K562 (cell line): ENCODE results near the gene RAB5B. TPM values are rescaled to one million over a fixed set of nuclear protein-coding genes. Genes with fewer than 3 reads are reported as not detected.

ENCODE experiments used
- AFF1 ChIP-seq, 2 experiments: fragments of 450-650 bp; IDR thresholded peaks; 2 replicates each; pipeline ENCODE4 v1.6.1; 2018; ENCODE audit warnings: mild to moderate bottlenecking in 2 of 2, low read depth in 1 of 2; ENCODE audit not compliant: partially characterized antibody in 2 of 2
- CREB1 ChIP-seq, 2 experiments: sonication (generic) in 1 of 2; formaldehyde crosslinking in 1 of 2; IDR thresholded peaks; 2 replicates each; pipeline versions ENCODE4 v1.6.1 to v1.8.0; 2012 to 2022; ENCODE audit warnings: inconsistent platforms in 1 of 2, mild to moderate bottlenecking in 1 of 2, missing genetic modification reagents in 1 of 2, moderate library complexity in 1 of 2
- ELF1 ChIP-seq: fragments of 200-800 bp; sonication (Bioruptor generic); IDR thresholded peaks from 2 replicates; pipeline ENCODE4 v1.6.1; 2016; ENCODE audit warnings: missing genetic modification characterization, missing compliant biosample characterization
- FOXP4 ChIP-seq: sonication (generic); formaldehyde crosslinking; IDR thresholded peaks from 2 replicates; pipeline ENCODE4 v1.8.0; 2022; ENCODE audit warnings: mild to moderate bottlenecking, missing genetic modification reagents, borderline replicate concordance
- KAT8 ChIP-seq: fragments of 450-650 bp; IDR thresholded peaks from 2 replicates; pipeline ENCODE4 v1.6.1; 2016; ENCODE audit warnings: low read depth, mild to moderate bottlenecking
- MAZ ChIP-seq, 2 experiments: fragments of 450-650 bp in 1 of 2; sonication (generic) in 1 of 2; formaldehyde crosslinking; IDR thresholded peaks in 1 of 2; conservative IDR thresholded peaks in 1 of 2; 2 replicates each; pipeline versions ENCODE4 v1.4.0 to v1.5.0; 2020; ENCODE audit warnings: mild to moderate bottlenecking in 1 of 2, missing genetic modification reagents in 1 of 2
- MYC ChIP-seq, 2 experiments: fragments of 250-450 bp in 1 of 2; sonication (Bioruptor Pico) in 1 of 2; IDR thresholded peaks; 2 replicates each; pipeline versions ENCODE4 v1.5.1 to v1.6.1; 2012 to 2021; ENCODE audit warnings: low read depth in 2 of 2, borderline replicate concordance in 1 of 2, improper control_type of control experiment in 1 of 2, low read length in 1 of 2, mild to moderate bottlenecking in 1 of 2, moderate library complexity in 1 of 2
- NFIC ChIP-seq: fragments of 450-650 bp; IDR thresholded peaks from 2 replicates; pipeline ENCODE4 v1.6.1; 2017; ENCODE audit warnings: mild to moderate bottlenecking, inconsistent platforms
- RHOXF2B ChIP-seq: fragments of 250-450 bp; sonication (Bioruptor Pico); conservative IDR thresholded peaks from 2 replicates; pipeline ENCODE4 v1.5.1; 2021
- SREBF1 ChIP-seq: fragments of 150-350 bp; IDR thresholded peaks from 2 replicates; pipeline ENCODE4 v1.6.1; 2014; ENCODE audit warnings: antibody characterized with exemption, low read depth, low read length, borderline replicate concordance
- TFE3 ChIP-seq: fragments of 450-650 bp; formaldehyde crosslinking; IDR thresholded peaks from 2 replicates; pipeline ENCODE4 v1.4.0; 2020; ENCODE audit warnings: mild to moderate bottlenecking, mixed read lengths
- polyA plus RNA-seq, 8 experiments: library from polyadenylated mRNA; depleted of rRNA in 4 of 8; stranded (reverse) in 5 of 8; unstranded in 3 of 8; fragments of >200 nt; fragmentation: Nextera tagmentation in 2 of 8; fragmentation: Illumina TruSeq in 1 of 8; extraction: Ambion mirVana in 2 of 8; extraction: Trizol in 1 of 8; gene quantifications; 2 replicates each; pipeline versions ENCODE4 v1.2.1 to v1.2.3, GENCODE V29; 2011 to 2014; ENCODE audit warnings: inconsistent platforms in 1 of 8, missing spikeins in 1 of 8
- total RNA-seq, 7 experiments: library from RNA; depleted of rRNA in 6 of 7; stranded (reverse); fragments of >200 nt in 6 of 7; fragmentation: Illumina TruSeq in 2 of 7; extraction: Trizol in 2 of 7; gene quantifications; 2 replicates each; pipeline versions ENCODE4 v1.2.1 to v1.2.3, GENCODE V29; 2011 to 2021; ENCODE audit warnings: low replicate concordance in 1 of 7
- TF ChIP-seq, protein P1 (sequence below): sonication (generic); IDR thresholded peaks from 2 replicates; pipeline ENCODE4 v1.6.1; 2016
- TF ChIP-seq, protein P2 (sequence below): fragments of 200-800 bp; sonication (Bioruptor generic); IDR thresholded peaks from 2 replicates; pipeline ENCODE4 v1.6.1; 2017; ENCODE audit warnings: missing genetic modification characterization, missing compliant biosample characterization

The RAB5B gene
- total and polyA plus RNA-seq, 9 of the 15 experiments (the other 6 are each of a cell fraction or from before 2014, with no cell fraction given), result 6.8 to 73.8 (median 25.2) TPM

GRCh38 chr12:55927588-55928502, 46.0 kb upstream of the RAB5B start, which contains the start of gene PYM1 (continued):
- peak in 1 of 2 experiments; percentile 18 for TF ChIP-seq AFF1 (IDR thresholded peaks at IDR 0.05; ENCODE audit: low read depth in 1 of 2, partially characterized antibody in 2 of 2)
- TF ChIP-seq SREBF1, result no peak
- no peak for TF ChIP-seq KAT8
- peak; percentile 41; the same call in 1 of the 2 replicates for TF ChIP-seq FOXP4 (CRISPR knock-in tag)
- no peak for TF ChIP-seq ELF1 (tag)
- TF ChIP-seq NFIC, result peak; percentile 86
- no peak for TF ChIP-seq RHOXF2B
- no peak; the same call in 1 of the 2 replicates for TF ChIP-seq MYC (IDR thresholded peaks at IDR 0.05; ENCODE audit: low read depth, low read length)
- peak; percentile 59; the same call in 1 of the 2 replicates for TF ChIP-seq MYC (CRISPR knock-in tag; IDR thresholded peaks at IDR 0.05; ENCODE audit: borderline replicate concordance, low read depth)
- TF ChIP-seq, protein P1, sequence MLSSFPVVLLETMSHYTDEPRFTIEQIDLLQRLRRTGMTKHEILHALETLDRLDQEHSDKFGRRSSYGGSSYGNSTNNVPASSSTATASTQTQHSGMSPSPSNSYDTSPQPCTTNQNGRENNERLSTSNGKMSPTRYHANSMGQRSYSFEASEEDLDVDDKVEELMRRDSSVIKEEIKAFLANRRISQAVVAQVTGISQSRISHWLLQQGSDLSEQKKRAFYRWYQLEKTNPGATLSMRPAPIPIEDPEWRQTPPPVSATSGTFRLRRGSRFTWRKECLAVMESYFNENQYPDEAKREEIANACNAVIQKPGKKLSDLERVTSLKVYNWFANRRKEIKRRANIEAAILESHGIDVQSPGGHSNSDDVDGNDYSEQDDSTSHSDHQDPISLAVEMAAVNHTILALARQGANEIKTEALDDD, result peak; percentile 49; the same call in 1 of the 2 replicates
- TF ChIP-seq, protein P2, sequence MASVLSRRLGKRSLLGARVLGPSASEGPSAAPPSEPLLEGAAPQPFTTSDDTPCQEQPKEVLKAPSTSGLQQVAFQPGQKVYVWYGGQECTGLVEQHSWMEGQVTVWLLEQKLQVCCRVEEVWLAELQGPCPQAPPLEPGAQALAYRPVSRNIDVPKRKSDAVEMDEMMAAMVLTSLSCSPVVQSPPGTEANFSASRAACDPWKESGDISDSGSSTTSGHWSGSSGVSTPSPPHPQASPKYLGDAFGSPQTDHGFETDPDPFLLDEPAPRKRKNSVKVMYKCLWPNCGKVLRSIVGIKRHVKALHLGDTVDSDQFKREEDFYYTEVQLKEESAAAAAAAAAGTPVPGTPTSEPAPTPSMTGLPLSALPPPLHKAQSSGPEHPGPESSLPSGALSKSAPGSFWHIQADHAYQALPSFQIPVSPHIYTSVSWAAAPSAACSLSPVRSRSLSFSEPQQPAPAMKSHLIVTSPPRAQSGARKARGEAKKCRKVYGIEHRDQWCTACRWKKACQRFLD (CRISPR knock-in tag), result 0 out of 2 replicates have a peak, but pooled peaks have one; percentile 6
- no peak for TF ChIP-seq CREB1 (IDR thresholded peaks at IDR 0.05)
- peak; percentile 43; the same call in 1 of the 2 replicates for TF ChIP-seq CREB1 (CRISPR knock-in tag; IDR thresholded peaks at IDR 0.05)
- peak in 1 of 2 experiments; percentile 78; a peak in 3 of 4 replicates for TF ChIP-seq MAZ (CRISPR knock-in tag; conservative IDR thresholded peaks at IDR 0.05 in 1 of 2, IDR thresholded peaks at IDR 0.05 in 1 of 2)
- peak; percentile 18 for TF ChIP-seq TFE3 (CRISPR knock-in tag)
